CD4-positive, alpha-beta T cell treated with Interferon gamma for 1 hour (primary cell): ENCODE data around the gene AIFM3.
"Not testable (repeated sequence)": the region's sequence is repeated elsewhere in the genome, so short reads cannot be mapped to it uniquely, and the experiment has no call there.

ENCODE experiments used
- DNase-seq: peaks from one replicate; pipeline ENCODE4 v3.0.0-alpha.2; 2020

The AIFM3 gene

GRCh38 chr22:20966883-20967696 lies at the start of gene AIFM3:
Gene AIFM3, plus strand, starts transcription at chr22:20967255. Its CDS starts 690 bp downstream, at chr22:20967945.
- no peak for DNase-seq

- DNase-seq = no peak
Measured at GRCh38 chr22:20918663-20919218, 48.3 kb upstream of the AIFM3 start.

- DNase-seq = no peak
Measured at GRCh38 chr22:20919718-20920117, 47.3 kb upstream of the AIFM3 start.

- no peak for DNase-seq
Measured at GRCh38 chr22:20920881-20921203, 46.2 kb upstream of the AIFM3 start.

GRCh38 chr22:20922141-20922751 lies 44.8 kb upstream of the AIFM3 start:
- DNase-seq = no peak

GRCh38 chr22:20926243-20926642 lies 40.8 kb upstream of the AIFM3 start:
- DNase-seq = no peak

GRCh38 chr22:20927940-20928572 lies 39.0 kb upstream of the AIFM3 start:
- no peak for DNase-seq

GRCh38 chr22:20928573-20928967 lies 38.5 kb upstream of the AIFM3 start:
- DNase-seq = no peak

GRCh38 chr22:20930004-20930403 lies 37.1 kb upstream of the AIFM3 start:
- DNase-seq = no peak

GRCh38 chr22:20930435-20930834 lies 36.6 kb upstream of the AIFM3 start:
- DNase-seq = not testable (repeated sequence)

- no peak for DNase-seq
Measured at GRCh38 chr22:20931126-20931654, 35.9 kb upstream of the AIFM3 start.

- no peak for DNase-seq
Measured at GRCh38 chr22:20933910-20934309, 33.1 kb upstream of the AIFM3 start.

- not testable (repeated sequence) for DNase-seq
Measured at GRCh38 chr22:20935049-20935448, 32.0 kb upstream of the AIFM3 start.

GRCh38 chr22:20935780-20936539 lies 31.1 kb upstream of the AIFM3 start:
- not testable (repeated sequence) for DNase-seq

- DNase-seq = no peak
Measured at GRCh38 chr22:20937031-20937793, 29.8 kb upstream of the AIFM3 start.

GRCh38 chr22:20937794-20938671 lies 29.0 kb upstream of the AIFM3 start:
- no peak for DNase-seq

- not testable (repeated sequence) for DNase-seq
Measured at GRCh38 chr22:20939457-20940185, 27.4 kb upstream of the AIFM3 start.

GRCh38 chr22:20940186-20940651 lies 26.8 kb upstream of the AIFM3 start:
- DNase-seq = no peak

- no peak for DNase-seq
Measured at GRCh38 chr22:20940904-20941385, 26.1 kb upstream of the AIFM3 start.
